ENCODE results near the gene MYL6.
A peak's percentile ranks its signal among the peaks of the same experiment; 100 is the strongest.

Gene MYL6

GRCh38 chr12:56158029-56158925, at the start of gene MYL6:
Gene MYL6, plus strand, starts transcription at chr12:56158359. Its CDS starts 43 bp downstream, at chr12:56158402.
- TF ChIP-seq TEAD4 (IDR thresholded peaks at IDR 0.05) = peak; percentile 52; the same call in 1 of the 2 replicates
- TF ChIP-seq, protein P1, sequence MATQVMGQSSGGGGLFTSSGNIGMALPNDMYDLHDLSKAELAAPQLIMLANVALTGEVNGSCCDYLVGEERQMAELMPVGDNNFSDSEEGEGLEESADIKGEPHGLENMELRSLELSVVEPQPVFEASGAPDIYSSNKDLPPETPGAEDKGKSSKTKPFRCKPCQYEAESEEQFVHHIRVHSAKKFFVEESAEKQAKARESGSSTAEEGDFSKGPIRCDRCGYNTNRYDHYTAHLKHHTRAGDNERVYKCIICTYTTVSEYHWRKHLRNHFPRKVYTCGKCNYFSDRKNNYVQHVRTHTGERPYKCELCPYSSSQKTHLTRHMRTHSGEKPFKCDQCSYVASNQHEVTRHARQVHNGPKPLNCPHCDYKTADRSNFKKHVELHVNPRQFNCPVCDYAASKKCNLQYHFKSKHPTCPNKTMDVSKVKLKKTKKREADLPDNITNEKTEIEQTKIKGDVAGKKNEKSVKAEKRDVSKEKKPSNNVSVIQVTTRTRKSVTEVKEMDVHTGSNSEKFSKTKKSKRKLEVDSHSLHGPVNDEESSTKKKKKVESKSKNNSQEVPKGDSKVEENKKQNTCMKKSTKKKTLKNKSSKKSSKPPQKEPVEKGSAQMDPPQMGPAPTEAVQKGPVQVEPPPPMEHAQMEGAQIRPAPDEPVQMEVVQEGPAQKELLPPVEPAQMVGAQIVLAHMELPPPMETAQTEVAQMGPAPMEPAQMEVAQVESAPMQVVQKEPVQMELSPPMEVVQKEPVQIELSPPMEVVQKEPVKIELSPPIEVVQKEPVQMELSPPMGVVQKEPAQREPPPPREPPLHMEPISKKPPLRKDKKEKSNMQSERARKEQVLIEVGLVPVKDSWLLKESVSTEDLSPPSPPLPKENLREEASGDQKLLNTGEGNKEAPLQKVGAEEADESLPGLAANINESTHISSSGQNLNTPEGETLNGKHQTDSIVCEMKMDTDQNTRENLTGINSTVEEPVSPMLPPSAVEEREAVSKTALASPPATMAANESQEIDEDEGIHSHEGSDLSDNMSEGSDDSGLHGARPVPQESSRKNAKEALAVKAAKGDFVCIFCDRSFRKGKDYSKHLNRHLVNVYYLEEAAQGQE (IDR thresholded peaks at IDR 0.05; ENCODE audit: low read depth) = no peak
- peak; percentile 87 for TF ChIP-seq CEBPB (IDR thresholded peaks at IDR 0.05)
- peak; percentile 96 for TF ChIP-seq YY1 (IDR thresholded peaks at IDR 0.05; ENCODE audit: low read depth)
- peak; percentile 96 for TF ChIP-seq TAF1 (IDR thresholded peaks at IDR 0.05; ENCODE audit: low read depth)
- peak; percentile 87 for TF ChIP-seq CREB1 (IDR thresholded peaks at IDR 0.05; ENCODE audit: low read depth)
- TF ChIP-seq EGR1 (IDR thresholded peaks at IDR 0.05) = no peak
- no peak for TF ChIP-seq RAD21 (IDR thresholded peaks at IDR 0.05; ENCODE audit: low read depth)
- TF ChIP-seq ZBTB7A (IDR thresholded peaks at IDR 0.05; ENCODE audit: low read depth) = 0 out of 2 replicates have a peak, but pooled peaks have one; percentile 25
- TF ChIP-seq TCF12 (IDR thresholded peaks at IDR 0.05; ENCODE audit: low read depth) = peak; percentile 55; the same call in 1 of the 2 replicates
- TF ChIP-seq MAX (IDR thresholded peaks at IDR 0.05) = no peak
- TF ChIP-seq NFIC (IDR thresholded peaks at IDR 0.05) = no peak; the same call in 1 of the 2 replicates
- 0 out of 2 replicates have a peak, but pooled peaks have one; percentile 22 for TF ChIP-seq EP300 (IDR thresholded peaks at IDR 0.05; ENCODE audit: borderline replicate concordance)

- TF ChIP-seq NFIC (IDR thresholded peaks at IDR 0.05) (no peak), FOXM1 (IDR thresholded peaks at IDR 0.05; ENCODE audit: borderline replicate concordance, low read depth) (no peak), ZBTB7A (IDR thresholded peaks at IDR 0.05; ENCODE audit: low read depth) (no peak), CEBPB (IDR thresholded peaks at IDR 0.05) (no peak), RAD21 (IDR thresholded peaks at IDR 0.05; ENCODE audit: low read depth) (no peak), TCF12 (IDR thresholded peaks at IDR 0.05; ENCODE audit: low read depth) (no peak), TAF1 (IDR thresholded peaks at IDR 0.05; ENCODE audit: low read depth) (no peak), MAX (IDR thresholded peaks at IDR 0.05) (no peak), TEAD4 (IDR thresholded peaks at IDR 0.05) (no peak), USF1 (IDR thresholded peaks at IDR 0.05) (no peak), CREB1 (IDR thresholded peaks at IDR 0.05; ENCODE audit: low read depth) (no peak), EGR1 (IDR thresholded peaks at IDR 0.05) (no peak), YY1 (IDR thresholded peaks at IDR 0.05; ENCODE audit: low read depth) (no peak), EP300 (IDR thresholded peaks at IDR 0.05; ENCODE audit: borderline replicate concordance) (no peak)
- TF ChIP-seq, protein P1 (IDR thresholded peaks at IDR 0.05; ENCODE audit: low read depth) = no peak
Observed at GRCh38 chr12:56110571-56110970, 47.6 kb upstream of the MYL6 start.

DNA sequence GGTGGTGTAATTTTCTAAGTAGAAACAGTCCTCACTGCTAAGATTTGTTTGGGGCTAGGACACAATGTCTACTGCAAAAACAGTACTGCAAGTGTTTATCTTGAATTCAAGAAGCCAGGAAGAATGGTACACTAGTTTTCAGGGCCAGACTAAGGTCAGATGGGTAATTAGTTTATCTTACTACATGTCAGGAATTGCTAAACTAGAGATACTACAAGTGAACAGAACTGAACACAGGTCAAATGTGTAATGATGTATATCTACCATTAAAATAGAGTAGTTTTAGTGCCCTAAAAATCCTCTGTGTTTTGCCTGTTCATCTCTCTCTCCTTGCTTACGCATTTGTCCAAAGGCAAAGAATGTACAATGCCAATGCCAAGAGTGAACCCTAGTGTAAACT, 44.1 kb upstream of the MYL6 start:
- TF ChIP-seq EGR1 (IDR thresholded peaks at IDR 0.05) (no peak), ZBTB7A (IDR thresholded peaks at IDR 0.05; ENCODE audit: low read depth) (no peak), RAD21 (IDR thresholded peaks at IDR 0.05; ENCODE audit: low read depth) (no peak), YY1 (IDR thresholded peaks at IDR 0.05; ENCODE audit: low read depth) (no peak), NFIC (IDR thresholded peaks at IDR 0.05) (no peak), EP300 (IDR thresholded peaks at IDR 0.05; ENCODE audit: borderline replicate concordance) (no peak), CEBPB (IDR thresholded peaks at IDR 0.05) (no peak), MAX (IDR thresholded peaks at IDR 0.05) (no peak), USF1 (IDR thresholded peaks at IDR 0.05) (no peak), TCF12 (IDR thresholded peaks at IDR 0.05; ENCODE audit: low read depth) (no peak), TAF1 (IDR thresholded peaks at IDR 0.05; ENCODE audit: low read depth) (no peak), TEAD4 (IDR thresholded peaks at IDR 0.05) (no peak), CREB1 (IDR thresholded peaks at IDR 0.05; ENCODE audit: low read depth) (no peak), FOXM1 (IDR thresholded peaks at IDR 0.05; ENCODE audit: borderline replicate concordance, low read depth) (no peak)
- TF ChIP-seq, protein P1 (IDR thresholded peaks at IDR 0.05; ENCODE audit: low read depth) = no peak

Data from Ishikawa (cell line).